HCT116 (cell line): ENCODE measurements around the gene AK5.

Experiments used
- CEBPB ChIP-seq: IDR thresholded peaks from 2 replicates; pipeline ENCODE4 v1.6.1; 2012; ENCODE audit warnings: low read depth
- POLR2A ChIP-seq: IDR thresholded peaks from 2 replicates; pipeline ENCODE4 v1.7.0; 2011; ENCODE audit warnings: borderline replicate concordance; ENCODE audit not compliant: insufficient read depth, insufficient read length; ENCODE audit errors: extremely low read depth
- POLR2AphosphoS5 ChIP-seq: IDR thresholded peaks from 2 replicates; pipeline ENCODE4 v1.6.1; 2011; ENCODE audit warnings: mild to moderate bottlenecking, low read depth, low read length, moderate library complexity
- SRF ChIP-seq: IDR thresholded peaks from 2 replicates; pipeline ENCODE4 v1.6.1; 2012; ENCODE audit warnings: low read depth
- TF ChIP-seq, protein P1 (sequence below), 3 experiments: fragments of 200-600 bp in 1 of 3; sonication (generic) in 1 of 3; IDR thresholded peaks in 2 of 3; conservative IDR thresholded peaks in 1 of 3; 2 replicates each; pipeline ENCODE4 v1.5.1; 2012 to 2017; ENCODE audit warnings: low read depth in 2 of 3, low read length in 2 of 3, antibody characterized with exemption in 1 of 3, borderline replicate concordance in 1 of 3, control low read depth in 1 of 3, mild to moderate bottlenecking in 1 of 3, mixed read lengths in 1 of 3, mixed run types in 1 of 3, moderate library complexity in 1 of 3; ENCODE audit not compliant: insufficient read depth in 1 of 3

DNA sequence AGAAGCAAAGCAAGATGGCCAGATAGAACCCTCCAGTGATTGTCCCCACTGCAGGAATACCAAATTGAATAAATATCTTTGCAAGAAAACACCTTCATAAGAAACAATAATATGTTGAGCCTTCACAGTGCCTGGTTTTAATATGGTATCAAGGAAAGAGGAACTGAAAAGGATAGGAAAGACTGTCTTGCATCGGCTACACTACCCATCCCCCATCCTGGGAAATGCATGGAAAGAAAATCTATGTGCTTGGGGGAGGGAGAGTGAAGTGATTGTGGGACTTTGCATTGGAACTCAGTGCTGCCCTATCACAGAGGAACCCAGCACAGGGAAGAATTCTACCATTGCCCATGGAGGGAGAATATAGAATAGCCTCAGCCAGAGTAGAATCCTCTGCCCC is 28.6 kb upstream of the AK5 start:
- TF ChIP-seq CEBPB: no peak
- TF ChIP-seq, protein P1, sequence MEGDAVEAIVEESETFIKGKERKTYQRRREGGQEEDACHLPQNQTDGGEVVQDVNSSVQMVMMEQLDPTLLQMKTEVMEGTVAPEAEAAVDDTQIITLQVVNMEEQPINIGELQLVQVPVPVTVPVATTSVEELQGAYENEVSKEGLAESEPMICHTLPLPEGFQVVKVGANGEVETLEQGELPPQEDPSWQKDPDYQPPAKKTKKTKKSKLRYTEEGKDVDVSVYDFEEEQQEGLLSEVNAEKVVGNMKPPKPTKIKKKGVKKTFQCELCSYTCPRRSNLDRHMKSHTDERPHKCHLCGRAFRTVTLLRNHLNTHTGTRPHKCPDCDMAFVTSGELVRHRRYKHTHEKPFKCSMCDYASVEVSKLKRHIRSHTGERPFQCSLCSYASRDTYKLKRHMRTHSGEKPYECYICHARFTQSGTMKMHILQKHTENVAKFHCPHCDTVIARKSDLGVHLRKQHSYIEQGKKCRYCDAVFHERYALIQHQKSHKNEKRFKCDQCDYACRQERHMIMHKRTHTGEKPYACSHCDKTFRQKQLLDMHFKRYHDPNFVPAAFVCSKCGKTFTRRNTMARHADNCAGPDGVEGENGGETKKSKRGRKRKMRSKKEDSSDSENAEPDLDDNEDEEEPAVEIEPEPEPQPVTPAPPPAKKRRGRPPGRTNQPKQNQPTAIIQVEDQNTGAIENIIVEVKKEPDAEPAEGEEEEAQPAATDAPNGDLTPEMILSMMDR (IDR thresholded peaks at IDR 0.05 in 2 of 3, conservative IDR thresholded peaks at IDR 0.05 in 1 of 3; ENCODE audit: borderline replicate concordance in 1 of 3, insufficient read depth in 1 of 3, low read depth in 2 of 3, low read length in 2 of 3): no peak
- TF ChIP-seq SRF: no peak
- TF ChIP-seq POLR2AphosphoS5: no peak
- no peak for TF ChIP-seq POLR2A
